IMR-90 (cell line): ENCODE data around the gene HELZ. TPM values are rescaled to one million over a fixed set of nuclear protein-coding genes. Genes with fewer than 3 reads are reported as not detected.

ENCODE experiments used
- ATAC-seq: fragments of 200-7000 bp; cut with Tn5 transposase; 2 replicates; pipeline ENCODE4 v1.9.1; 2020; ENCODE audit warnings: low read depth, mild to moderate bottlenecking, moderate library complexity
- BruUV-seq: library from RNA; stranded (reverse); fragments of 400-500 nt; replicated peaks from 2 replicates; lab custom pipeline; 2021; lab: Mats Ljungman, UMichigan
- CTCF ChIA-PET: fragments of 300-600 bp; formaldehyde crosslinking; extraction: SDS; loops from one replicate; lab custom pipeline; 2021; ENCODE audit warnings: antibody characterized with exemption; lab: Yijun Ruan, JAX
- POLR2A ChIA-PET: fragments of 300-600 bp; sonication (Branson Sonifier 250); formaldehyde crosslinking; loops from one replicate; lab custom pipeline; 2022; ENCODE audit warnings: antibody characterized with exemption; ENCODE audit not compliant: unreplicated experiment; lab: Charles Lee
- DNase-seq: peaks from one replicate; pipeline ENCODE4 v3.0.0; 2013
- H2AFZ ChIP-seq: replicated peaks from 2 replicates; pipeline ENCODE3; 2013; ENCODE audit warnings: low read length, mild to moderate bottlenecking; ENCODE audit not compliant: poor library complexity
- H2AK5ac ChIP-seq: 2 replicates; pipeline ENCODE4 v1.6.1; 2013; ENCODE audit warnings: low read depth, low read length, inconsistent platforms
- H2AK9ac ChIP-seq: replicated peaks from 2 replicates; pipeline ENCODE3; 2013; ENCODE audit warnings: mild to moderate bottlenecking, low read depth, low read length, moderate library complexity; ENCODE audit not compliant: poor library complexity
- H2BK120ac ChIP-seq: 2 replicates; pipeline ENCODE4 v1.6.1; 2013; ENCODE audit warnings: low read depth, low read length, inconsistent platforms
- H2BK15ac ChIP-seq: 3 replicates; pipeline ENCODE4 v1.6.1; 2013; ENCODE audit warnings: low read depth, low read length, inconsistent platforms
- H2BK20ac ChIP-seq: 2 replicates; pipeline ENCODE4 v1.6.1; 2013; ENCODE audit warnings: low read depth, mild to moderate bottlenecking, inconsistent platforms, low read length, moderate library complexity
- H2BK5ac ChIP-seq: 2 replicates; pipeline ENCODE4 v1.6.1; 2013; ENCODE audit warnings: mild to moderate bottlenecking, low read depth, low read length, inconsistent platforms; ENCODE audit not compliant: poor library complexity, severe bottlenecking
- H3K14ac ChIP-seq: replicated peaks from 2 replicates; pipeline ENCODE4 v1.6.1; 2013; ENCODE audit warnings: low read depth, low read length, inconsistent platforms
- H3K18ac ChIP-seq: 2 replicates; pipeline ENCODE4 v1.6.1; 2013; ENCODE audit warnings: low read depth, low read length, control low read depth
- H3K23ac ChIP-seq: 2 replicates; pipeline ENCODE4 v1.6.1; 2013; ENCODE audit warnings: low read depth, low read length, inconsistent platforms
- H3K27ac ChIP-seq: 2 replicates; pipeline ENCODE4 v1.5.1; 2013; ENCODE audit warnings: mild to moderate bottlenecking, control low read depth, low read length; ENCODE audit not compliant: insufficient read depth
- H3K27me3 ChIP-seq: 2 replicates; pipeline ENCODE4 v1.6.1; 2013; ENCODE audit warnings: low read length; ENCODE audit not compliant: control insufficient read depth, insufficient read depth
- H3K36me3 ChIP-seq: 2 replicates; pipeline ENCODE4 v1.6.1; 2013; ENCODE audit warnings: low read length, mixed read lengths; ENCODE audit not compliant: control insufficient read depth, insufficient read depth
- H3K4ac ChIP-seq: 2 replicates; pipeline ENCODE4 v1.6.1; 2013; ENCODE audit warnings: low read depth, low read length, inconsistent platforms
- H3K4me1 ChIP-seq: 2 replicates; pipeline ENCODE4 v1.6.1; 2013; ENCODE audit warnings: low read length, mixed read lengths; ENCODE audit not compliant: control insufficient read depth, insufficient read depth
- H3K4me2 ChIP-seq: 2 replicates; pipeline ENCODE4 v1.6.1; 2013; ENCODE audit warnings: low read depth, mild to moderate bottlenecking, control low read depth, low read length, moderate library complexity
- H3K4me3 ChIP-seq: 2 replicates; pipeline ENCODE4 v1.5.1; 2013; ENCODE audit warnings: low read depth, mild to moderate bottlenecking, control low read depth, low read length, moderate library complexity; ENCODE audit not compliant: insufficient read depth
- H3K56ac ChIP-seq: 2 replicates; pipeline ENCODE4 v1.6.1; 2013; ENCODE audit warnings: low read length, inconsistent platforms; ENCODE audit not compliant: insufficient read depth; ENCODE audit errors: extremely low read depth
- H3K79me1 ChIP-seq, 2 experiments: 2 replicates each; pipeline ENCODE4 v1.6.1; 2013; ENCODE audit warnings: low read length in 2 of 2, inconsistent platforms in 1 of 2, low read depth in 1 of 2
- H3K9ac ChIP-seq: 2 replicates; pipeline ENCODE4 v1.6.1; 2013; ENCODE audit warnings: low read depth, low read length, control low read depth
- H3K9me1 ChIP-seq: 2 replicates; pipeline ENCODE4 v1.6.1; 2013; ENCODE audit warnings: low read length, inconsistent platforms; ENCODE audit not compliant: insufficient read depth
- H3K9me3 ChIP-seq: 2 replicates; pipeline ENCODE4 v1.6.1; 2013; ENCODE audit warnings: low read length; ENCODE audit not compliant: control insufficient read depth, insufficient read depth
- H4K20me1 ChIP-seq: 2 replicates; pipeline ENCODE4 v1.6.1; 2013; ENCODE audit warnings: low read length, inconsistent platforms; ENCODE audit not compliant: insufficient read depth
- H4K5ac ChIP-seq: 2 replicates; pipeline ENCODE4 v1.6.1; 2013; ENCODE audit warnings: mild to moderate bottlenecking, low read depth, low read length, control low read depth
- H4K8ac ChIP-seq, 2 experiments: 2 replicates each; pipeline ENCODE4 v1.6.1; 2013; ENCODE audit warnings: low read depth in 2 of 2, low read length in 2 of 2, control low read depth in 1 of 2, inconsistent platforms in 1 of 2
- H4K91ac ChIP-seq: 2 replicates; pipeline ENCODE4 v1.6.1; 2013; ENCODE audit warnings: low read depth, low read length, inconsistent platforms; ENCODE audit not compliant: insufficient read depth
- POLR2A ChIP-seq: IDR thresholded peaks from 2 replicates; pipeline ENCODE4 v1.6.1; 2012; ENCODE audit warnings: mild to moderate bottlenecking, low read depth, low read length
- USF2 ChIP-seq: fragments of 150-350 bp; IDR thresholded peaks from 2 replicates; pipeline ENCODE4 v1.6.1; 2017; ENCODE audit warnings: mild to moderate bottlenecking, antibody characterized with exemption, low read length, low read depth
- WGBS, 2 experiments: methylation state at CpG; one replicate each; pipeline versions ENCODE4 v1.1.5 to v1.1.7; 2013; ENCODE audit warnings: missing lambda C conversion rate in 2 of 2; ENCODE audit not compliant: insufficient read length in 1 of 2; ENCODE audit errors: extremely low coverage in 2 of 2; 5-methylcytosine and 5-hydroxymethylcytosine counted together
- dilution Hi-C: fragments of 300-500 bp; cut with HindIII; formaldehyde crosslinking; loops from one replicate; pipeline ENCODE4 v1.14.3; 2018; ENCODE audit warnings: low sequenced_read_pairs; ENCODE audit not compliant: unreplicated experiment
- in situ Hi-C: fragments of 300-500 bp; cut with MboI; formaldehyde crosslinking; loops from 3 replicates; pipeline ENCODE4 v1.14.3; 2019; ENCODE audit warnings: low sequenced_read_pairs, inconsistent platforms, mixed read lengths
- intact Hi-C: fragments of 100-400 bp; cut with micrococcal nuclease; formaldehyde crosslinking; loops from 2 replicates; pipeline ENCODE4 v1.10.0; 2022
- polyA plus RNA-seq, 3 experiments: library from polyadenylated mRNA; depleted of rRNA; stranded (reverse); fragments of >200 nt; gene quantifications; 2 replicates each; pipeline ENCODE4 v1.2.3, GENCODE V29; 2012; ENCODE audit warnings: low replicate concordance in 1 of 3
- total RNA-seq: library from RNA; depleted of rRNA; stranded (reverse); fragments of >200 nt; gene quantifications from 2 replicates; pipeline ENCODE4 v1.2.3, GENCODE V29; 2012

The HELZ gene
- total and polyA plus RNA-seq, 2 of the 4 experiments (the other 2 are of a cell fraction): 8.0 to 60.6 TPM

GRCh38 chr17:67223924-67224323 is 21.1 kb downstream of the HELZ start:
- Histone ChIP-seq H3K27me3 (no peaks in the 10 kb centered on the region), H4K91ac (no peak overlapping the region), H2AK5ac (no peak overlapping the region), H3K9ac (no peak overlapping the region), H3K18ac (no peak overlapping the region), H3K27ac (no peak overlapping the region), H3K4ac (no peak overlapping the region), H3K56ac (no peak overlapping the region), H2BK20ac (no peak overlapping the region), H2AK9ac (no peak overlapping the region), H3K79me1 (peaks cover 50 to 76% of the 10 kb centered on the region in 2 experiments), H2BK120ac (no peak overlapping the region), H3K4me3 (no peak overlapping the region), H2BK15ac (no peak overlapping the region), H3K9me3 (no peaks in the 10 kb centered on the region), H3K9me1 (peaks cover 7% of the 10 kb centered on the region; the same call in 1 of the 2 replicates), H4K20me1 (peaks cover 28% of the 10 kb centered on the region; the same call in 1 of the 2 replicates), H3K23ac (no peak overlapping the region), H3K36me3 (no peaks in the 10 kb centered on the region; the same call in none of the 2 replicates), H4K8ac (no peak overlapping the region), H2BK5ac (no peak overlapping the region), H3K4me1 (peaks cover 3% of the 10 kb centered on the region), H2AFZ (no peak overlapping the region), H3K14ac (no peak overlapping the region), H3K4me2 (no peak overlapping the region), H4K5ac (no peak overlapping the region)
- dilution Hi-C loops (no loop called here), intact Hi-C loops (no loop called here), in situ Hi-C loops (no loop called here)
- ChIA-PET CTCF (no interaction called here), POLR2A (no interaction called here)
- peak; percentile 83 for TF ChIP-seq USF2
- TF ChIP-seq POLR2A: no peak
- no TSS peak for BruUV-seq
- ATAC-seq (no peak), DNase-seq (no peak)
- WGBS, 2 experiments: 82% methylated on average over 2 of the region's 6 CpGs; no CpG with 5 or more reads in 1 of the 2 experiments
